NCI-H2107 treated with DMSO at 0.1 percent for 48 hours (cell line): ENCODE measurements around the gene MAN2B2.

ENCODE experiments used
- DNase-seq: peaks from one replicate; lab custom pipeline; 2025; ENCODE audit not compliant: unreplicated experiment; lab: John Stamatoyannopoulos, UW

The MAN2B2 gene

GRCh38 chr4:6574747-6575502, at the start of gene MAN2B2:
Gene MAN2B2, plus strand, starts transcription at chr4:6575189. Its CDS starts 22 bp downstream, at chr4:6575211.
- DNase-seq: peak; percentile 17

GRCh38 chr4:6525474-6525873, 49.5 kb upstream of the MAN2B2 start:
- DNase-seq: no peak

DNA sequence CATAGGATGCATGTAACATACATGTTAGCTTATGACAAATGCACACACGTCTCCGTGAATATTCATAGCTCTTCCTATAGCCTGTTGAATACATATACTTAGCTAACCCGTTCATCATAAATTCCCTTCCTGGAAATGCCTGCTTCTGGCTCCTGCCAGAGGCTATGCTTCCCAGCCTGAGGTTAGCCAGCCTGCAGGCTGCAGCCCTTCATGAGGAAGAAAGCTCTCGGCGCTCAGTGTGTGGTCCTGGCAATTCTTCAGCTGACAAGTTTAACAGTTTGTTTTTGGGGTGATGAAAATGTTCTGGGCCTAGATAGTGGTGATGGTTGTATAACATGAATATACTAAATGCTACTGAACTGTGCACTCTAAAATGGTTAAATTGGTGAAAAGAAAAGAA, 48.8 kb upstream of the MAN2B2 start:
- DNase-seq: no peak

- DNase-seq: no peak
Observed at GRCh38 chr4:6526671-6527091, 48.3 kb upstream of the MAN2B2 start.

DNA sequence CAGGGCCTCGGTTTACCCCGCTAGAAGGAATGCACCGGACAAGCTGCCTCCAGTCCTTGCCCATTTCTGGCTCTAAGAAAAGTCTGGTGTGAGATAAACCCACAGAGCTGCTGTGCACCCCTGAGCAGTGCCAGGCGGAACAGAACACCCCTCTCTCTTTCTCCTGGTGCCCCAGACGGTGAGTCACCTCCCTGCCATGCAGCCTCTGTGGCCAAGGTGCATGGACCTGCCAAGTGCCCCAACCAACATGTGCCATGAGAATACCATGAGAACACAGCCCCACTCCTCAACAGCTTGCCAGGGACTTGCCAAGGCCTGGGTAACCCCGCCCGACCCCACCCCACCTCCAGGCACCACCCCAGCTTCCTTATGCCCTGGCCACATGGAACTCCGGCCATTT, 47.7 kb upstream of the MAN2B2 start:
- no peak for DNase-seq

DNA sequence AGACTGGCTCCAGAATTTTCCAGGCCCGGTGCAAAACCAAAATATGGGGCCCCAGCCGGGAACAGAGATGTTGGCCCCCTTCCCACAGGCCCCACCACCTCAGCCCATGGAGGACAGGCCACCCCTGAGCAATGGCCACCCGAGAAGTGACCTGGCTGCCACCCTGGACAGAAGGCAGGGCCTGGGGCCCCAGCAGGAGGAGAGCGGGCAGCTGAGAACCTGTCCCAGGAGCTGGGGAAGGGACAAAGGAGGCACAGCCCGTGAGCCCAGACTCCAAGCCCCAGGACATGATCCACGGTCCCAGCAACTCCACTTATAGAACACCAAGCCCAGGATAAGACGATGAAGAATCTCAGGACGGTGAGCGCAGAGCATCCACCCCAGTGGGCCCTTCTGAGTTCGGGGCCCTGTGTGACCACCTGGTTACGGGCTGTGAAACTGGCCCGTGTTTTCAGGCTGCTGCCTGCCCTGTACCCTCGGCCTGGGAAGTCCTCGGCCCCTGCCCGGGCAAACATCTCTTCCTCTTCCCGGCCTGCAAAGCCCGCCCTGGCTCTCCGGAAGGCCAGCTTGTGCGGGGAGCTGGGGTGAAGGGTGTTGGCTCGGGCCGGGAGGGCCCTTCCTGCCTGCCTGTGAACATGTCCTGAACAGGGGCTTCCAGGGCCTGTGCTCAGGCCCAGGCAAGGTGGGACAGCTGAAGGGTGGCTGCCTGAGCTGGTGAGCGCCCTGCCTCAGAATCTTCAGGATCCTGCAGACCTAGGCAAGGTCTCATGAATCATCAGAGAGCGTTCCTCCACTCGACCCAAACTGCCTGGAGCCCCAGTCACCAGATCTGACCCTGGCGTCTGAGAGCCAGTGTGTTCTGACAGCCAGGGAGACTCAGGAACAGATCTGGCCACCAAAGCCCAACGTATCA, 47.0 kb upstream of the MAN2B2 start:
- no peak for DNase-seq

- DNase-seq: no peak
Observed at GRCh38 chr4:6529021-6529420, 46.0 kb upstream of the MAN2B2 start.

GRCh38 chr4:6530301-6530700, 44.7 kb upstream of the MAN2B2 start:
- no peak for DNase-seq

DNA sequence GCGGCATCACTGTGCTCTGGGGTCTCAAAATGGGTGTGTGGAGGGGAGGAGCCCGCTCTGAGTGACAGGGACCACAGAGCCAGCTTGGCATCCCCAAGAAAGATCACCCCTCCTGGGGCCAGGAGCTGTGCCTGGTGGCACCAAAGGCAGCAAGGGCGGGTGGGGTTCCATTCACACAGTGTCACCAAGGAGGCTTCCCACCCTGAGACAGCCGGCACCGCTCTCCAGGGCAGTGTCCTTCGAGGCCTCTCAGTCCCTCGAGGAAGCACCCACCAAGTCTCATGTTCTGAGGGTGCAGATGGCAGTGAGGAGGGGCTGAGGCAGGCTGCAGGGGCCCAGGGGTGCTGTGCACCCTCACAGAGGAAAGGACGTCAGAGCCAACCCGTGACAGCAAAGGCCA, 44.0 kb upstream of the MAN2B2 start:
- DNase-seq: no peak

- no peak for DNase-seq
Observed at GRCh38 chr4:6532102-6532501, 42.9 kb upstream of the MAN2B2 start.

DNA sequence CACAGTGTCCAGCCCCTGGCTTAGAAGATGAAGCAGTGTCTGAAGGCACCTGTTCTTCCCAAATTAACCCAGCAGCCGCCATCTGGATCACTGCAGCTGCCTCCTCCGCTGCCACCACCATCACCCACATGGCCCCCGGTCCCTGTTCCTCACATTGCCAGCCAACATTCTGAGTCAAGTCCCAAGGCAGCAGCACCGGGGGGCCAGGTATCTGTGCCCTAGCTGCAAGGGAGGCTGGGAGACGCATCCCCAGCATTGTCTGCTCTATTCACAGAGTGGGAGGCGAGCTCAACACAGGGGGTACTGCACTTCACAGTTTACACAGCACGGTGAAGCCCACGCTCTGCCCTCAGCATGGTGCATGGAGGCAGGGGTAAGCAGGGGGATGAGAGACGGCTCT, 42.3 kb upstream of the MAN2B2 start:
- DNase-seq: no peak

DNA sequence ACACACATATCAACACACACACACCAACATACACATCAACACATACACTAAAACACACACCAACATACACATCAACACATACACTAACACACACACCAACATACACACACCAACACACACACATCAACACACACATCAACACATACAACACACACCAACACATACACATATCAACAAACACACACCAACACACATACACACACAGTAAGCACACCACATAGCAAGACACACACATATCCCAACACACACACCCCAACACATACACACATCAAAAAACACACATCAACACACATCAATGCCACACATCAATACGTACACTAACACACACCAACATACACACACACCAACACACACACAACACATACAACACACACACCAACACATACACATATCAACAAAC, 40.9 kb upstream of the MAN2B2 start:
- no peak for DNase-seq

- DNase-seq: no peak
Observed at GRCh38 chr4:6534618-6535328, 40.2 kb upstream of the MAN2B2 start.

DNA sequence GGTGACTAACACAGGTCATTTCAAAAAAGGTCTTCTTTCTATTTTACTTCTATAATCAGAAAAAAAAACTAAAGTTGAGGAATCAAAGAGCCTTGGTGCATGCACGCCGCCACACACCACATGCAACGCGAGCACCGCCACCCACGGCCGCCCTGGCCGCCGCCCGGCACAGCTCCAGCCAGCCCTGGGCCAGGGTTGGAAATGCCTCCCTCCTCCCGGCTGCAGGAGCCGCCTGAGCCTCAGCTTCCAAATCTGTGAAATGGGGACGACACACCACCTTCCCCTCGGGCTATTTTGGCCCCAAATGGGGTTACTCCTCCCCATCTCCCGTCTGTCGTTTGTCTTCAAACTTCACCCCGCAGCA, 39.7 kb upstream of the MAN2B2 start:
- no peak for DNase-seq

- no peak for DNase-seq
Observed at GRCh38 chr4:6535706-6536105, 39.3 kb upstream of the MAN2B2 start.

- DNase-seq: no peak
Observed at GRCh38 chr4:6538111-6538510, 36.9 kb upstream of the MAN2B2 start.

- peak; percentile 33 for DNase-seq
Observed at GRCh38 chr4:6538575-6538974, 36.4 kb upstream of the MAN2B2 start.

- no peak for DNase-seq
Observed at GRCh38 chr4:6539009-6539764, 35.8 kb upstream of the MAN2B2 start.

DNA sequence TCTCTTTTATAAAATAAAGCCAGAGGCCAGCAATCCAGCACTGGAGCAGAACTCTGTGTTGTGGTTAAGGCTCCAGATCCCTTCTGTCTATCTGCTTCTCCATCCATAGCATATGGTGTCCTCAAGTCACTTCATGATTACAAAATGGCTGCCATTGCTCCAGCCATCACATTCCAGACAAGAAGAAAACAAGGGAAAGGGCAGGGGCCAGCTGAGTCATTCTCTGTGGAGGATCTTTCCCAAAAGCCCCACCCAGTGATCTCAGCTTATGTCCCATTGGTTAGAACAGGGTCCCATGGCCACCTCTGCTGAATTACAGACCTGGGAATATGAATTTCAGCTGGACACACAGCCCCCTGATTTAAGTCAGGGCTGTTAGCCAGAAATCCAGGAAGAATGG, 34.1 kb upstream of the MAN2B2 start:
- DNase-seq: no peak

- no peak for DNase-seq
Observed at GRCh38 chr4:6541789-6542188, 33.2 kb upstream of the MAN2B2 start.

- DNase-seq: no peak
Observed at GRCh38 chr4:6542951-6543350, 32.0 kb upstream of the MAN2B2 start.
